ENCODE data around the gene SKIDA1.
"Not testable (repeated sequence)": the region's sequence is repeated elsewhere in the genome, so short reads cannot be mapped to it uniquely, and the experiment has no call there.

SKIDA1 gene

DNA sequence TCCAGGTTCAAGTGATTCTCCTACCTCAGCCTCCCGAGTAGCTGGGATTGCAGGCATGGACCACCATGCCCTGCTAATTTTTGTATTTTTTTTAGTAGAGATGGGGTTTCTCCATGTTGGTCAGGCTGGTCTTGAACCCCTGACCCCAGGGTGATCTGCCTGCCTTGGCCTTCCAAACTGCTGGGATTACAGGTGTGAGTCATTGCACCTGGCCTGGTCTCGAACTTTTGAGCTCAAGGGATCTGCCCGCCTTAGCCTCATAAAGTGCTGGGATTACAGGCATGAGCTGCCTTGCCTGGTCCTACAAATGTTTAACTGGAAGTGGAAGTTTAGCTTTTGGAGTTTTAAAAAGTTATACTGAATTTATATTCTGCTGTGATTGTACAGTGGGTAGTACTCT is 11.4 kb upstream of the SKIDA1 start:
- TF ChIP-seq CTCF (IDR thresholded peaks at IDR 0.05; ENCODE audit: borderline replicate concordance, insufficient read depth, low read depth, low read length), result no peak
- H3K4me3 ChIP-seq (ENCODE audit: low read depth, low read length), result no peak overlapping the region

DNA sequence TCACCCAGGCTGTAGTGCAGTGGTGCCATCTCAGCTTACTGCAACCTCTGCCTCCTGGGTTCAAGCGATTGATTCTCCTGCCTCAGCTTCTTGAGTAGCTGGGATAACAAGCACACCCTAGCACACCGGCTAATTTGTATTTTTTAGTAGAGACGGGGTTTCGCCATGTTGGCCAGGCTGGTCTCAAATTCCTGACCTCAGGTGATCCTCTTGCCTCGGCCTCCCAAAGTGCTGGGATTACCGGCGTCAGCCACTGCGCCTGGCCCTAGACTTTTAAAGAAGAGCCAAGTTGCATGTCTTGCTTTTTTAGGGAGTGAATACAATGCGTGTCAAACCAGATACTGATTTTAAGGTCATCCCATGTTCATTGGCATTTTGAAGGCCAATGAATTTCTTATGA is 10.5 kb upstream of the SKIDA1 start:
- H3K4me3 ChIP-seq (ENCODE audit: low read depth, low read length), result not testable (repeated sequence)

GRCh38 chr10:21535494-21535965 is 10.0 kb upstream of the SKIDA1 start:
- peak overlapping the region; percentile 82 for H3K4me3 ChIP-seq (ENCODE audit: low read depth, low read length)
- TF ChIP-seq CTCF (IDR thresholded peaks at IDR 0.05; ENCODE audit: borderline replicate concordance, insufficient read depth, low read depth, low read length), result no peak

- peak overlapping the region; percentile 82 for H3K4me3 ChIP-seq (ENCODE audit: low read depth, low read length)
- TF ChIP-seq CTCF (IDR thresholded peaks at IDR 0.05; ENCODE audit: borderline replicate concordance, insufficient read depth, low read depth, low read length), result no peak
Measured at GRCh38 chr10:21534604-21535493, 9.4 kb upstream of the SKIDA1 start.

- no peak for TF ChIP-seq CTCF (IDR thresholded peaks at IDR 0.05; ENCODE audit: borderline replicate concordance, insufficient read depth, low read depth, low read length)
- H3K4me3 ChIP-seq (ENCODE audit: low read depth, low read length), result peak overlapping the region; percentile 82
Measured at GRCh38 chr10:21534280-21534586, 8.8 kb upstream of the SKIDA1 start.

GRCh38 chr10:21533467-21534279 is 8.2 kb upstream of the SKIDA1 start, which contains the start of gene MLLT10:
Gene MLLT10 (plus strand): TSS chr10:21534232. CDS start chr10:21534645, 413 bp downstream.
- peak within 1 kb of the TSS; percentile 82 for H3K4me3 ChIP-seq (ENCODE audit: low read depth, low read length)

More at GRCh38 chr10:21533467-21534279, 8.2 kb upstream of the SKIDA1 start, which contains the start of gene MLLT10:
- no peak for TF ChIP-seq CTCF (IDR thresholded peaks at IDR 0.05; ENCODE audit: borderline replicate concordance, insufficient read depth, low read depth, low read length)
